Activated CD4-positive, alpha-beta memory T cell treated with anti-CD3 and anti-CD28 coated beads for 36 hours (primary cell): ENCODE measurements around the gene ATP11A. TPM values are rescaled to one million over a fixed set of nuclear protein-coding genes. Genes with fewer than 3 reads are reported as not detected.
"Not testable (repeated sequence)": the region's sequence is repeated elsewhere in the genome, so short reads cannot be mapped to it uniquely, and the experiment has no call there.

Source experiments
- CTCF ChIA-PET: fragments of 350-600 bp; sonication (Branson Sonifier 250); formaldehyde crosslinking; loops from one replicate; lab custom pipeline; 2021; ENCODE audit warnings: antibody characterized with exemption, inconsistent platforms; lab: Charles Lee
- POLR2A ChIA-PET: fragments of 350-600 bp; sonication (Branson Sonifier 250); formaldehyde crosslinking; loops from one replicate; lab custom pipeline; 2021; ENCODE audit warnings: antibody characterized with exemption; lab: Charles Lee
- DNase-seq: peaks from one replicate; pipeline ENCODE4 v3.0.0-alpha.2; 2020
- H3K27ac Mint-ChIP-seq: one replicate; pipeline ENCODE4 v1.8.0; 2021; ENCODE audit warnings: mixed read lengths
- H3K27me3 Mint-ChIP-seq: one replicate; pipeline ENCODE4 v1.8.0; 2021; ENCODE audit warnings: mixed read lengths
- H3K36me3 Mint-ChIP-seq: one replicate; pipeline ENCODE4 v1.8.0; 2021; ENCODE audit warnings: mixed read lengths
- H3K4me1 Mint-ChIP-seq: one replicate; pipeline ENCODE4 v1.8.0; 2021; ENCODE audit warnings: low read depth, mixed read lengths
- H3K4me3 Mint-ChIP-seq: one replicate; pipeline ENCODE4 v1.8.0; 2021; ENCODE audit warnings: mild to moderate bottlenecking, mixed read lengths
- H3K9me3 Mint-ChIP-seq: one replicate; pipeline ENCODE4 v1.8.0; 2021; ENCODE audit warnings: mixed read lengths
- intact Hi-C: fragments of 100-400 bp; cut with micrococcal nuclease; formaldehyde crosslinking; loops from one replicate; pipeline ENCODE4 v1.15.1; 2023
- total RNA-seq, 2 experiments: library from RNA; stranded (reverse); gene quantifications; one replicate each; pipeline ENCODE4 v1.2.3, GENCODE V29; 2021

ATP11A gene
- total RNA-seq, 2 experiments from 2014 or later: 36.6 to 38.7 TPM

- Mint-ChIP-seq H3K4me1 (peaks cover 20% of the 10 kb centered on the region), H3K27ac (no peak overlapping the region), H3K9me3 (peaks cover 6% of the 10 kb centered on the region), H3K36me3 (peaks cover 26% of the 10 kb centered on the region), H3K4me3 (no peak overlapping the region), H3K27me3 (no peaks in the 10 kb centered on the region)
- intact Hi-C loops: no loop called here
- CTCF ChIA-PET: interaction anchor here (1.4 kb wide), 1 partner anchor 229 kb away, joined by 5 read pairs; no protein-coding TSS in a partner anchor
- POLR2A ChIA-PET: no interaction called here
- no peak for DNase-seq
Observed at GRCh38 chr13:112869202-112870050, 179.6 kb downstream of the ATP11A start.

- Mint-ChIP-seq H3K27ac (no peak overlapping the region), H3K4me3 (no peak overlapping the region), H3K4me1 (peaks cover 20% of the 10 kb centered on the region), H3K27me3 (no peaks in the 10 kb centered on the region), H3K36me3 (peaks cover 26% of the 10 kb centered on the region), H3K9me3 (peaks cover 6% of the 10 kb centered on the region)
- POLR2A ChIA-PET: no interaction called here
- no peak for DNase-seq
- intact Hi-C loops: no loop called here
- CTCF ChIA-PET: no interaction called here
Observed at GRCh38 chr13:112870051-112870331, 180.2 kb downstream of the ATP11A start.

DNA sequence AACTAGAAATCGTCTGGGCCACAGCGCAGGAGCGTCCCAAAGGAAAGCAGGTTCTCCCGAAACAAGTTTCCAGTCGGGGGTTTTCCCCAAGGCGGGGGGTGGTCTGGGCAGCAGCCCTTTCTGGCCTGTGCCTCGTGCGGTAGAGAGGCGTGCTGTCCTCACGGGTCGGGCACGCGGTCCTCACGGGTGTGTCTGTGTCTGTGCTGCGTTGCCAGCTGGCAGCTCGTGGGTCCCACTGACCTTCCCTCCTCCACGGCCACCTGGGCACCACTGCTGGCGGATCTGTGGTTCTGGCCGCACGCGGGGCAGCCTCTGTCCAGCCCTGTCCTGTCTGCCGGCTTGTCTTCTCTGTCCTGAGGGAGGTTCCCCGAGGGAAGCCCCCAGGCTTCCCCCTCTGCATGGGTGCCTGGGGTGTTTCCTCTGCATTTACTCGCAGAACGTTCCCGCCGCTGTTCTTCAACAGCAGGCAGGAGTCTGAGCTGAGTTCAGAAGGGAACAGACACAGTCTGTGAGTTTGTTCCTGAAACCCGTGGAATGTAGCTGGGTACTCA is 181.0 kb downstream of the ATP11A start:
- DNase-seq: no peak
- no peaks in the 10 kb centered on the region for H3K27me3 Mint-ChIP-seq
- H3K36me3 Mint-ChIP-seq: peaks cover 30% of the 10 kb centered on the region
- POLR2A ChIA-PET: no interaction called here
- H3K4me1 Mint-ChIP-seq: peaks cover 20% of the 10 kb centered on the region
- CTCF ChIA-PET: no interaction called here
- no peak overlapping the region for H3K27ac Mint-ChIP-seq
- peaks cover 6% of the 10 kb centered on the region for H3K9me3 Mint-ChIP-seq
- no peak overlapping the region for H3K4me3 Mint-ChIP-seq
- intact Hi-C loops: no loop called here

DNA sequence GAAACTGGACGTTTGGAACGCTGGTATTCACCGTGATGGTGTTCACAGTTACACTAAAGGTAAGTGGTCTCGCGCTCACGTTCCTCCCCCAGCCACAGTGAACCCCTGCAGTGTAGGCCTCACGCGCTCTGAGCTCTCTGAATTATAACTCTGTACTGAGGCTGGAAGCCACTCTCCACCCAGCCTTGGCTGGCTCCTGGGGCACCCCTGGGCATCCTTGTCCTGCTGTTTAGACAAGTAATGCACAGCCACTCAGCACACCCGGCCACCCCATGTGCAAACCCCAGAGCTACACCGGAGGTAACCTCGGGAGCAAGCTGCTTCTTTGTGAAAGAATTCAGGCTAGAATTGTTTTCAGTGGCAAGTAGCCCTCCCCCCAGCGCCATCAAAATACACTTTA is 181.9 kb downstream of the ATP11A start:
- Mint-ChIP-seq H3K36me3 (peaks cover 23% of the 10 kb centered on the region), H3K9me3 (peaks cover 6% of the 10 kb centered on the region), H3K27ac (no peak overlapping the region), H3K27me3 (no peaks in the 10 kb centered on the region), H3K4me1 (peaks cover 20% of the 10 kb centered on the region), H3K4me3 (no peak overlapping the region)
- ChIA-PET CTCF (no interaction called here), POLR2A (no interaction called here)
- DNase-seq: no peak
- intact Hi-C loops: no loop called here

DNA sequence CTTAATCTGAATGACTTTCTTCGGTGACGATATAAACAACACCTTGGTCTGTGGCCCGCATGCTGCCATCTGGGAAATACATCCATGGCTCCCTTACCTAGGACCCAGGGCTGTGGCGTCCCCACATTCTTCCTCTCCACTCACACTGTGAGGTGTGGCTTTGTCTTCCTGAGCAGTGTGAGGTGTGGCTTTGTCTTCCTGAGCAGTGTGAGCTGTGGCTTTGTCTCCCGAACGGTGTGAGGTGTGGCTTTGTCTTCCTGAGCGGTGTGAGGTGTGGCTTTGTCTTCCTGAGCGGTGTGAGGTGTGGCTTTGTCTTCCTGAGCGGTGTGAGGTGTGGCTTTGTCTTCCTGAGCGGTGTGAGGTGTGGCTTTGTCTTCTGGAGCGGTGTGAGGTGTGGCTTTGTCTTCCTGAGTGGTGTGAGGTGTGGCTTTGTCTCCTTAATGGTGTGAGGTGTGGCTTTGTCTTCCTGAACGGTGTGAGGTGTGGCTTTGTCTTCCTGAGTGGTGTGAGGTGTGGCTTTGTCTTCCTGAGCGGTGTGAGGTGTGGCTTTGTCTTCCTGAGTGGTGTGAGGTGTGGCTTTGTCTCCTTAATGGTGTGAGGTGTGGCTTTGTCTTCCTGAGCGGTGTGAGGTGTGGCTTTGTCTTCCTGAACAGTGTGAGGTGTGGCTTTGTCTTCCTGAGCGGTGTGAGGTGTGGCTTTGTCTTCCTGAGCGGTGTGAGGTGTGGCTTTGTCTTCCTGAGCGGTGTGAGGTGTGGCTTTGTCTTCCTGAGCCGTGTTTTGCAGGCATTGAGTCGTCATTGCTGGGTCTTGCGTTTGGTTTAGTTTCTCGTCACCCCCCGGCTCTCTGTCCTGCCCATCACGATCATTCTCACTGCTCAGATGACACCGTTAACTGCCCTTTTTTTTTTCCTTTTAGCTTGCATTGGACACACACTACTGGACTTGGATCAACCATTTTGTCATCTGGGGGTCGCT is 183.1 kb downstream of the ATP11A start:
- H3K27me3 Mint-ChIP-seq, intact Hi-C loops, POLR2A ChIA-PET, H3K9me3 Mint-ChIP-seq: not testable (repeated sequence)
- H3K4me3 Mint-ChIP-seq: peak overlapping the region; percentile 5
- CTCF ChIA-PET: interaction anchor here (0.6 to 2.8 kb wide), 4 partner anchors 182 to 265 kb away, joined by 3 to 40 read pairs (median 5); no protein-coding TSS in a partner anchor
- H3K27ac Mint-ChIP-seq: peak overlapping the region; percentile 72
- H3K36me3 Mint-ChIP-seq: peaks cover 19% of the 10 kb centered on the region
- peak; percentile 69 for DNase-seq
- H3K4me1 Mint-ChIP-seq: peaks cover 20% of the 10 kb centered on the region

DNA sequence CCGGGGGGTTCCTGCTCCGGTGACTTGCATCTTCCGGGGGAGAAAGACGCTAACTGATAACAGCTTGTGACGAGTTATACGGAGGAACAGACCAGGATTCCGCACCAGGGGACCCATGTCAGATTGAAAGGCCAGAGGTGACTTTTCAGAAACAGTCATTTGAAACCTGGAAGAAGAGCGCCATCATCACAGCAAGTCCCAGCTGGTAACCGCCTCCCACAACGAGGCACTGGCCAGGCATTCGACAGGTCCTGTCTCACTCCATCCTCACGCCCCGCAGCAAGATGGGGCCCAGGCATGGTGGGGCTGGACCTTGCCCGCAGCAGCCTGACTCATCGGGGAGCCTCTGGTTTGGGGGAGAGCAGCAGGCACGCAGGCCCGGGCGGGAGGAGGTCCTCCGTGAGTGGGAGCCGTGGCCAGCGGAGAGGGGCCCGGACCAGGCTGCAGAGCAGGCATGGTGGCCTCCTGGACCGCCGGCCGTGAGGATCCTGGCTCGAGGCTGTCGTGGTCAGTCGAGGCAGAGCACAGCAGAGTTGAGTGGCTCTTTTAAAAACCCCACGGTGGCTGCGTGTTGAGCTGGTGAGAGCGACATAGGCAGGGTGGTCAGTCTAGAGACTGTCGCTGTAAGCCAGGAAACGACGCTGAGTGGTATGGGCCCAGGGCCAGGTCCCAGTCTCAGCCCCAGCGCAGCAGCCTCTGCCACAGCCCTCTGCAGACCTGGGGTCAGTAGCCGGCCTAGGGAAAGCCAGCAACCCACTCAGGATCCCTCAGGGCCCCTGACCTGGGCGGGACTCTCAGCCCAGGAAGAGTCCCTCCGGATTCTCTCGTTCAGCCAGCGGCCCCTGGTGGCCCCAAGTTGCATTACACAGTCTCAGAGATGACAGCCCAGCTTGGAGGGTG is 184.3 kb downstream of the ATP11A start:
- Mint-ChIP-seq H3K36me3 (peaks cover 17% of the 10 kb centered on the region), H3K27me3 (no peaks in the 10 kb centered on the region), H3K27ac (peak overlapping the region; percentile 72), H3K4me1 (peaks cover 20% of the 10 kb centered on the region), H3K4me3 (no peak overlapping the region), H3K9me3 (peaks cover 6% of the 10 kb centered on the region)
- ChIA-PET CTCF (interaction anchor here (0.6 to 2.8 kb wide), 12 partner anchors 14 to 292 kb away, joined by 3 to 40 read pairs (median 3); no protein-coding TSS in a partner anchor), POLR2A (no interaction called here)
- peak; percentile 82 for DNase-seq
- intact Hi-C loops: loop anchor here (1.0 kb wide), 3 partner anchors 184 to 257 kb away; partner anchors contain the start of gene ATP11A

DNA sequence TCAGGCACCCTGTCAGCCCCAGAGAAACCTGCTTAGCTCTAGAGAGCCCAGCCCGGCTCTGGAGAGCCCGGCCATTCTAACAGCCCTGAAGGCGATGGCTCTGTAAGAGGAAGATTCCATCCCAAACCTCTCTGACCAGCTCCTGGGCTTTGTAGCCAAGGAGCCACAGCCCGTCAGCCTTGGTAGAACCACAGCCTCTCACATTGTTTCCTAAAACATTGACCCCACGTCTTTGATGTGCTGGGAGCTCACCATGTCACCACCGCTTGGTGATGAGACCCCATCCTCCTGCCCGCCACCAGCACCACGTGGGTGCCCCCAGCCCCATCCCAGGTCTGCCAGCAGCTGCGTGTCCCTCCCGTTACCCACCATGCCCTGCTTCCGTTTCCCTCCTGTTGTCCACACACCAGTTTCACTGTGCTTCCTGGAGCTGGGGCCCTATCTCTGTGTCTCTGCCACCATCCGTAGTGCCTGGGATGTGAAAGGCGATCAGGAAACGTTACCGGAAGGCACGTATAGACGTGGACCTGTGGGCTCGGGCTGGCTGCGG is 185.0 kb downstream of the ATP11A start:
- peaks cover 20% of the 10 kb centered on the region for H3K4me1 Mint-ChIP-seq
- POLR2A ChIA-PET: no interaction called here

GRCh38 chr13:112875627-112876026 is 185.8 kb downstream of the ATP11A start:
- no peaks in the 10 kb centered on the region for H3K27me3 Mint-ChIP-seq
- H3K9me3 Mint-ChIP-seq: peaks cover 6% of the 10 kb centered on the region
- H3K4me3 Mint-ChIP-seq: no peak overlapping the region
- ChIA-PET POLR2A (no interaction called here), CTCF (interaction anchor here (2.8 kb wide), 1 partner anchor 236 kb away, joined by 40 read pairs; no protein-coding TSS in a partner anchor)
- DNase-seq: no peak
- peaks cover 21% of the 10 kb centered on the region for H3K36me3 Mint-ChIP-seq
- peaks cover 20% of the 10 kb centered on the region for H3K4me1 Mint-ChIP-seq
- H3K27ac Mint-ChIP-seq: no peak overlapping the region
- intact Hi-C loops: no loop called here

More for the DNA sequence above, 185.0 kb downstream of the ATP11A start:
- H3K4me3 Mint-ChIP-seq: no peak overlapping the region
- no peaks in the 10 kb centered on the region for H3K27me3 Mint-ChIP-seq
- CTCF ChIA-PET: interaction anchor here (0.6 to 2.8 kb wide), 10 partner anchors 13 to 293 kb away, joined by 3 to 40 read pairs (median 3); no protein-coding TSS in a partner anchor
- H3K9me3 Mint-ChIP-seq: peaks cover 6% of the 10 kb centered on the region
- H3K27ac Mint-ChIP-seq: no peak overlapping the region
- H3K36me3 Mint-ChIP-seq: peaks cover 17% of the 10 kb centered on the region
- DNase-seq: no peak
- intact Hi-C loops: loop anchor here (1.0 kb wide), 3 partner anchors 185 to 258 kb away; partner anchors contain the start of gene ATP11A

DNA sequence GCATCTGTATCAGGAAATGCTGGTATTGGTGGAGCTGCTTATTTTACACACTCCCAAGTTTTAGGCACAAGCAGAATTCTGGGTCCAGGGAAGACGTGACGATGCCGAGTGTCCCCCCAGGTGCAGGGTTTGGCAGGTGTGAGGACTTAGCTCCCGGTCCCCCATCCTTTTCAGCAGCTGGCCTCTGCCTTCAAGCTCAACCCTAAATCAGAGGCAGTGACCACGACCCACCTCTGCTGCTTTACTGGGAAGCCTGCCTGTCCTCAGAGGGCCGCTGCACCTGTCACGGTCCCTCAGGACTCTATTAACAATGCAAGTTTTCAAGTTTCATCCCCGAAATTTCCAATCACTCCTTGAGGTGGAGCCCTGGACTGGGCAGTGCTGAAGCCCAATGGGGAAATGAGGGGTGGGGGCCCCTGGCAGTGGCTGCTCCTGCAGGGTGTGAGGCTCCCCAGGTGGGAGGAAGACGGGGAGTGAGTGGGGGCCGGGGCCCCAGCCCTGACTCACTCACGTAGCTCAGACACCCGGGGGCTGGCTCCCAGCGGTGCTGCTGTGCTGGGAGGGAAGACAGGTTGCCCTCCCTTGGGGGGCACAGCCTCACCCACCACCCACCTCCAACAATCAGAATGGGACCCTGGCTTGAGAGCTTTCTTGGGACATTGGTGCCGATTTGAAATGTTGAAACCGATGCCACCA is 186.6 kb downstream of the ATP11A start:
- peaks cover 6% of the 10 kb centered on the region for H3K9me3 Mint-ChIP-seq
- intact Hi-C loops: no loop called here

GRCh38 chr13:112877066-112877465 is 187.2 kb downstream of the ATP11A start:
- CTCF ChIA-PET: no interaction called here
- intact Hi-C loops: no loop called here
- H3K27me3 Mint-ChIP-seq: no peaks in the 10 kb centered on the region
- no peak for DNase-seq
- H3K4me1 Mint-ChIP-seq: peaks cover 18% of the 10 kb centered on the region
- H3K9me3 Mint-ChIP-seq: peaks cover 6% of the 10 kb centered on the region
- H3K4me3 Mint-ChIP-seq: no peak overlapping the region
- H3K36me3 Mint-ChIP-seq: peaks cover 18% of the 10 kb centered on the region
- POLR2A ChIA-PET: no interaction called here
- no peak overlapping the region for H3K27ac Mint-ChIP-seq

More for the DNA sequence above, 186.6 kb downstream of the ATP11A start:
- CTCF ChIA-PET: no interaction called here
- Mint-ChIP-seq H3K27me3 (no peaks in the 10 kb centered on the region), H3K36me3 (peaks cover 21% of the 10 kb centered on the region), H3K27ac (no peak overlapping the region), H3K4me3 (no peak overlapping the region), H3K4me1 (peaks cover 20% of the 10 kb centered on the region)
- POLR2A ChIA-PET: no interaction called here
- DNase-seq: no peak
